Inflammatory macrophage treated with lipopolysaccharide for 1 hour (primary cell): ENCODE measurements around the gene NEMP1.
"Not testable (repeated sequence)": the region's sequence is repeated elsewhere in the genome, so short reads cannot be mapped to it uniquely, and the experiment has no call there.

ENCODE experiments used
- DNase-seq, 2 donors: peaks; one replicate each; pipeline ENCODE4 v3.0.0-alpha.2; 2020 to 2022

NEMP1 gene

GRCh38 chr12:57051011-57051410, 27.6 kb downstream of the NEMP1 start:
- DNase-seq, result no peak

GRCh38 chr12:57049890-57050289, 28.7 kb downstream of the NEMP1 start, which contains the start of gene MYO1A:
Gene MYO1A, minus strand, starts transcription at chr12:57050129. Its CDS starts 1,806 bp downstream, at chr12:57048323.
- no peak for DNase-seq

GRCh38 chr12:57049119-57049446, 29.5 kb downstream of the NEMP1 start:
- DNase-seq, result peak in 1 of 2 donors; percentile 20

DNA sequence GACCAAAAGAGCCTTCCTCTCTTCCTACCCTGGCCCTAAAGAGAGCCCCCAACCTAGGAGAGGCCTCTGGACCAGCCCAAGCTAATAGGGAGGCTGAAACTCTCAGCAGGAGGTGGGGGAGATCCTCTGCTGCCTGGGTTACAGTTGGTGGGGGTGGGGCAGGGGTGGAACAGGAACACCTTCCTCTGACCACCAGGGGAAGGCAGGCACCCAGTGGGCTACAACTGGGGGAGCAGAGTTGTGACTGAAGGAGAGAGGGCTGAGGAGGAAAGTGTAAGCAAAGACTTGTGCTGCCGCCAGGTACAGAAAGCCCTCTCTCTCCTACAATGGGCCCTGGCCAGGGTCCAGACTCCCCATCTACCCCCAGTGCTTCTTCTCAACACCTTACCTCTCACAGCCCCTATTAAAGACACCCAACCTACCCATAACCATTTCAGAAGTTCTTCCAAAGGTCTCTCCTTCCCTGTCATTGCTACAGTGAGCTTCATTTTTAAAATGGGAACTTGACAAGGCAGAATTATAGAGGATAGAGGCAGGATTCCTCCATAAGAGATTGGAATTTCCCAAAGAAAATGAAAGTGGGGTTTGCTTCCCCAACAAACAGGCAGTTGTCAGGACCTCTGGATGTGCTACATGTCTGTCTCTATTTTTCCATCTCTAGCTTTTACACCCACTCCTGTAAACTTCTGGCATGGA, 30.0 kb downstream of the NEMP1 start:
- peak; percentile 33 to 42 for DNase-seq

- DNase-seq, result no peak
Measured at GRCh38 chr12:57047981-57048380, 30.6 kb downstream of the NEMP1 start.

DNA sequence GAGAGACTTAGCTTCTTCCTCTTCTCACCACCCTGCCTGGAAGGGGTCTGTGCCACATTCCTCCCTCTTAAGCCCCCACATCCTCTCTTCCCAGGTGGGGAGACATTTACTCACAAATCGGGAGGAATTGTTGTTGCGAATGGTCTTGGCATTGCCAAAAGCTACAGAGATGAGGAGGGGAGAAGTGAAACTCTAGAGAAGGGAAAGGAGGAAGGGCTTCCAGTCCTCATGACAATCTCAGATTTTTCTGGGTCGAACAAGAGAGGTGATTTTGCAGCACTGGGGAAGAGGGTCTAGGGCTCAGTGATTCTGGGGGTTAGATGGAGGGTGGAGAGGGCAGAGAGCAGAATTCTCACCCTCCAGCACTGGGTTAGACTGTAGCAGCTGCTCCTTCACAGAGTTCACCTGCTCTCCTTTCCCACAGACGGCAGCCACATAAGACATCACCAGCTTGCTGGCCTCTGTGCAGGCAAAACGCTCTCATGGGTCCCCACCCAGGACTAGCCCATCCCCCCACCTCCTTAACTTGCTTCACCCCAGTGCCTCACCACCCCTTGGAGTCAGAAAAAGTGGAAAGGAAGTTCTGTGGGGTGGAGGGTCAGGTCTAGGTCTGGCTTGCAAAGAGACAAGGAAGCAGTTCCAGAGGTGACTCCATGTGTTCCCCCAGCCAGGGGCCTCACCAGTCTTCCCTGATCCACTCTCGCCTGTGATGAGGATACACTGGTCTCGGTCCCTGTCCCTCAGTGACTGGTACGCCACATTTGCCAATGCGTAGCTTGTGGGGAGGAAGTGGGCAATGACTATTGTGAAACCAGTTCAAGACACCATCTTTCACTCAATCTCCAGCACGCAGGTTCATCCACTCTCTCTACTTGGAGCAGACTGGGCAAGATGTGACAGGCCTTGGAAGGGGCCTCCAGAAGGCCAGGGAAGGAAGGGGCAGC, 31.4 kb downstream of the NEMP1 start:
- DNase-seq, result peak; percentile 38 to 56

DNA sequence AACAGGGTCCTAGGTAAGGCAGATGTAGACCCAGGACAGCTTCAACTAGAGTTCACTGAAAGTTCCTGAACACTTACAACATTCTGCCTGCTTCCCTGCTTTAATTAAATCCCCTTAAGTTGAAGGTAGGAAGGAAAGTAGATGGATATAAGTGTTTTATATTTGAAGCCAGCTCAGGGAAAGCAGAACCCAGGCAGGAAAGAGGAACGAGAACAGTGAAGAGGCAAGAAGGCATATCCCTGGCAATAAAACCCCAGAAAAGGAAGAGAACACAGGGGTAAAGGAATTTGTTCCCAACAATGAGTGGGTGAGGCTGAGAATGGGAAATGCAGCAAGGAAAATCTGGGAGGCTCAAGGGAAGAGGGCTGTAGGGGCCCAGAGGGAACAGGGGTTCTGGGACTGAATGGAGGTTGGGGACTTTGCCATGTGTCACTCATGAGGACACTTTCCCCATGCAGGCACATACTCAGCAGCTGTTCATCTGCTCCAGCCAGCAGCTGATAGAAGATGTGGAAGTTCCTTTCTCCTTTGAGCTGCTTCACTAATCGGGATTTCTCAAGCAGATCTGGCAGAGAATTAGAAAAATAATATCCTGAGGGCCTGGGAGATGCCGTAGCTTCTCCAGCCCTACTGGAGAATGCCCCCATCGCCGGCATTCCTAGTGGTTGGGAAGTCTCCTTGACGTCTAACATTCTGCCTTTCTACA, 32.4 kb downstream of the NEMP1 start:
- DNase-seq, result peak; percentile 36 to 60

DNA sequence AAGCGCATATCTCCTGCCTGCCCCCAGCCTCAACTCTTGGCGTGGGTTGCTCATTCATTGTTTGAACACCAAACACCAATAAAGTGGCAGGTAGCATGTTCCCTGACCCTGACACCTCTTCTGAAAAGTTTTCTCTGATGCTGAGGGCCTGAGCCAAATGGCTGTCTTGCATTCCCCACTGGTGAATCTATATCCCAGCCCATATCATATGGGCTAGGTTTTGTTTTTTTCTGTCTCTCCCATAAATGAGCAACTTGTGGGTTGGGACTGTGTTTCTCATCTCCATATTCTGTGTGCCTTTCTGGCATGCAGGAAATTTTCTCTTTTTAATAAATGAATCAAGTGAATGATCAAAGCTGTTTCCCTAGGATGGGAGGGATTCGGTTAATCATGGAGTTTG, 33.7 kb downstream of the NEMP1 start:
- no peak for DNase-seq

- DNase-seq, result no peak
Measured at GRCh38 chr12:57044468-57044867, 34.1 kb downstream of the NEMP1 start.

GRCh38 chr12:57042695-57043094, 35.9 kb downstream of the NEMP1 start:
- no peak for DNase-seq

DNA sequence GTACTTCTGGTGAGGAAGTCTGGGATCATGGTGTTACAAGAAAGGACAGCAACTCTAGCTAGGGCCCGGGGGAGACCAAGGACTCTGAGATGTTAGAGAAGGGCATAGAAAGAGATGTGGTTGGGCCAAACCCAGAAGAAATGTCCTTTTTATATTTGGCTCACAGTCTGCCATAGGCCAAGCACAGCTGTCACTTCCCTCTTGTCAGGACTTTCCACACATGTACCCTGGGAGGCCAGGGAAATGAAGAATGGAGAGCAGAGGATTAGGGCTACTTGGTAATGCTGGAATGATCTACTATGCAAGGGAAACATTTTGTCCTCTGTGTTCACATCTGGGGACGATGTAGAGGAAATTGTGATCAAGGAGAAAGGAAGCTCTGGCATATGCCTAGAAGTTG, 37.8 kb downstream of the NEMP1 start:
- no peak for DNase-seq

DNA sequence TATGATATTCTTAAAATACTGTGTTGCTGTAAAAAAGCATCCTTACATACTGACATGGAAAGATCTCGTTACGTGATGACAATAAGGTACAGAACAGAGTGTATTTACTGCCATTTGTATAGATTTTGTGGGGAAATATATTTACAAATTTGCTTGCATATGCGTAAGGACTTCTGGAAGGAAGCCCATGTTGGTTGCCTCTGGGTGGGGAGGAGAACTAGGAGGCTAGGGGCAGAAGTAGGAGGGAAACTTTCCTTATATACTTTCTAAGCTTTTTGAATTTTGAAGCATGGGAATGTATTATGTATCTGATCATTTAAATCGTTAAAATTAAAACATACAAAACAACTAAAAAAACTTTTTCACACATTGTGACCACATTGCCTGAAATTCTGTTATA, 38.4 kb downstream of the NEMP1 start:
- DNase-seq, result no peak

- peak; percentile 46 to 72 for DNase-seq
Measured at GRCh38 chr12:57039016-57039798, 39.4 kb downstream of the NEMP1 start.

DNA sequence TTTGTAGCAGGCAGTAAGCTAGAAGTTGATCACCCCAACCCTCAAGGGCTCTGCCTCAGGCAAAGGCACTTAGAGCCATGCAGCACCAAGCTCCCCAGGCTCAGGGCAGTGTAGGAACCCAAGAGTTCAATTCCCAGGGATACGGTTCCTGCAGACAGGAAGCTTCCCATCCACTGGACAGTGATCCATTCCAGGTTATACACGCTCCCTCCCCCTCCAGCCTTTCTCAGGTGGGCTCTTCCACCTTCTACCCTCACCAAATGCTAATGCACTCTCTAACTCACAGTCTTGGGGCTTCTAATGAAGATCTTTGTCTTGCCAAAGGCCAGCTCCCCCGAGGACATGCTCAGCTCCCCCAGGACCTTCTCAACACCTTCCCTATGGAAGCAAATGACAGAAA, 41.3 kb downstream of the NEMP1 start:
- no peak for DNase-seq

DNA sequence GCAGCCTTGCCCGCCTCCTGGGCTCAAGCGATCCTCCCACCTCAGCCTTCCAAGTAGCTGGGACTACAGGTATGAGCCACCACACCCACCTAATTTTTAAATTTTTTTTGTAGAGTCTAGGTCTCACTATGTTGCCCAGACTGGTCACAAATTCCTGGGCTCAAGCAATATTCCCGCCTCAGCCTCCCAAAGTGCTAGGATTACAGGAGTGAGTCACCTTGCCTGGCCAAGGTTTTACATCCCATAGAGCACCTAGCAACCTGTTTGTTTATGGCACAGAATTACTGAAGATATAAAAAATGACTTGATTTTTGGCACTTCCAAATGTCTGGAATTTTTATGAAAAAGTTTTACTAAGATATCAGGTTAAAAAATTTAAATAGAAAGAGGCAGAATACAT, 45.2 kb downstream of the NEMP1 start:
- no peak for DNase-seq

DNA sequence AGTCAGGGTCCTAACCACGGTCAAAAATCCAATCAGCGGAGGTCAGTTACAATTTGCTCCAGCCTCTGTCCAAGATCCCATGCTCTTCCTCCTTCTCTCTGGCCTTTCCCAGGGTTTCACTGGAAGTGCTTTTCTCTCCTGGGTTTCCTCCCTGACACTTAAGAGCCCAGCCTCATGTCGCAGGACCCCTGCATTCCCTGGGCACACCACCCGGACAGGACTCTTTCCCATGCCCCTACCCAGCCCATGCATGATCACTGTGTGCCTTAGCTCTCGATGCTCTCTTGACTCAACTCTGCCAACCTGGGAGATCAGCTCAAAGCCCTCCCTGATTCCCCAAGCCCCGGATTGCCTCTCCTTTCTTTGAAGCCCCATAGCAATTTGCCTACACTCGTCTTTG, 46.8 kb downstream of the NEMP1 start:
- no peak for DNase-seq

DNA sequence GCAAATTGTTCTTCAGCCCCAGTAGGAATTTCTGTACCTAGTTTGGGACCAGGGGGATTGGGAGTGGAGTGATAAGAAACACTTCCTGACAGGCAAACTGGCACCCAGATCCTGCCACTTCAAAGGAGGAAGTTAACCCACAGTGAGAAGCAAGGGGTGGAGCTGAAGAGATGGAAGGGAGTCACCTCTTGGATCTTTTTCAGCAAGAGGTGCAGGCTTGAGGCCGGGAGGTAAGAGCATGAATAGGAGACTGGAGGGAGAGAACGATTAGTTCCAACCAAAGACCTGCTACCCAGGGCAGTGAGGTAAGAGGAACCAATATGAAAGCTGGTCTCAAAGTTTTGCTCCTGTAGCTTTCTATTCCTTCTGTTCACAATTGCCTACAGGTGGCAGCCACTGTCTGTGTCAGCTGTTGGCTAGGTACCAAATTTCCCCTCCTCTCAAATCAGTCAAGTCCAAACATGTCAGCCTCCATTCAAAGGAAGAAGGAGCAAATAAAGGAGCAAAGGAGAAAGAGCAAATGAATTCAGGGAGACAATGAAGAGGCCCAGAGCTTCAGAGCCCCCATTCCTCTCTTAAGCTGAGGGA, 47.4 kb downstream of the NEMP1 start:
- DNase-seq, result peak; percentile 23 to 36

GRCh38 chr12:57029457-57029856, 49.1 kb downstream of the NEMP1 start:
- no peak for DNase-seq

DNA sequence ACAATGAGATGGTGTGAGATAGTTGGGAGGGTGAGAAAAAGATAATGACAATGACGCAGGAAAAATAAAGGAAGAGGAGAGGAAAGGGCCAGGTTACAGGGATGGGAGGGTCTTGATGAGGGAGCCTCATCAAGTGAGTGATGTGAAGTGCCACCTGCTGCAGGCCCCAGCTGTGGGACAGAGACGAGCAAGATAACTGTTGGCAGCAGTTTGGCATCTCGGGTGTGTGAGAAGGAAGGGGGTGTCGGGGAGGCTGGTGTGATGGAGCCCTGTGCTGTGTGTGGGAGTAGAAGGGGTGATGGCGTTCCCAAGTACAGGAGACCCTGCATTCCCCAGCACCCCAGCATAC, 50.8 kb downstream of the NEMP1 start:
- no peak for DNase-seq

GRCh38 chr12:57027011-57027804, 51.4 kb downstream of the NEMP1 start:
- no peak for DNase-seq

- no peak for DNase-seq
Measured at GRCh38 chr12:57025196-57025595, 53.4 kb downstream of the NEMP1 start.

GRCh38 chr12:57022324-57022723, 56.3 kb downstream of the NEMP1 start:
- DNase-seq, result not testable (repeated sequence)
